ENCODE measurements around the gene SCIMP. TPM values are rescaled to one million over a fixed set of nuclear protein-coding genes. Genes with fewer than 3 reads are reported as not detected.
"Not testable (repeated sequence)": the region's sequence is repeated elsewhere in the genome, so short reads cannot be mapped to it uniquely, and the experiment has no call there.

Gene SCIMP
- total RNA-seq, 4 donors from 2014 or later: 4.1 to 10.4 (median 5.3) TPM

DNA sequence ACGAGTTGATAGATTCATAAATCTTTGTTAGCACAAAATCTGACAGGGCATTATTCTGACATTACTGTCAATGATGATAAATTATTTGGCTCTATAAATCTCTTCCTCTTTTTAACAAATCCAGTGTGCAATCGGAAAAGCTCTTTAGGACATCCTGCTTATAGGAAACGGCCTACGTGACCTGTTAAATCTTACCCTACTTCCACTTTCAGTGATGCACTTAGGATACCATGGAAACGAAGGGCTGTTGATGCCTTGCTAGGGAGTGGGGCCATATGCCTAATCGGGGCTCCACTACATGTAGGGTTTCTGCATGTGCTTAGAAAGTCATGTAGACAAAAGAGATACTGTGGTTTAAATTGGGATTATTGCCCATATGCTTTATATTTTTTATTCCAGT lies 70.2 kb downstream of the SCIMP start:
- TF ChIP-seq, protein P1, sequence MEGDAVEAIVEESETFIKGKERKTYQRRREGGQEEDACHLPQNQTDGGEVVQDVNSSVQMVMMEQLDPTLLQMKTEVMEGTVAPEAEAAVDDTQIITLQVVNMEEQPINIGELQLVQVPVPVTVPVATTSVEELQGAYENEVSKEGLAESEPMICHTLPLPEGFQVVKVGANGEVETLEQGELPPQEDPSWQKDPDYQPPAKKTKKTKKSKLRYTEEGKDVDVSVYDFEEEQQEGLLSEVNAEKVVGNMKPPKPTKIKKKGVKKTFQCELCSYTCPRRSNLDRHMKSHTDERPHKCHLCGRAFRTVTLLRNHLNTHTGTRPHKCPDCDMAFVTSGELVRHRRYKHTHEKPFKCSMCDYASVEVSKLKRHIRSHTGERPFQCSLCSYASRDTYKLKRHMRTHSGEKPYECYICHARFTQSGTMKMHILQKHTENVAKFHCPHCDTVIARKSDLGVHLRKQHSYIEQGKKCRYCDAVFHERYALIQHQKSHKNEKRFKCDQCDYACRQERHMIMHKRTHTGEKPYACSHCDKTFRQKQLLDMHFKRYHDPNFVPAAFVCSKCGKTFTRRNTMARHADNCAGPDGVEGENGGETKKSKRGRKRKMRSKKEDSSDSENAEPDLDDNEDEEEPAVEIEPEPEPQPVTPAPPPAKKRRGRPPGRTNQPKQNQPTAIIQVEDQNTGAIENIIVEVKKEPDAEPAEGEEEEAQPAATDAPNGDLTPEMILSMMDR (IDR thresholded peaks at IDR 0.05): no peak
- ATAC-seq (ENCODE audit: low FRiP score) (no peak), DNase-seq (ENCODE audit: low spot score) (no peak)

DNA sequence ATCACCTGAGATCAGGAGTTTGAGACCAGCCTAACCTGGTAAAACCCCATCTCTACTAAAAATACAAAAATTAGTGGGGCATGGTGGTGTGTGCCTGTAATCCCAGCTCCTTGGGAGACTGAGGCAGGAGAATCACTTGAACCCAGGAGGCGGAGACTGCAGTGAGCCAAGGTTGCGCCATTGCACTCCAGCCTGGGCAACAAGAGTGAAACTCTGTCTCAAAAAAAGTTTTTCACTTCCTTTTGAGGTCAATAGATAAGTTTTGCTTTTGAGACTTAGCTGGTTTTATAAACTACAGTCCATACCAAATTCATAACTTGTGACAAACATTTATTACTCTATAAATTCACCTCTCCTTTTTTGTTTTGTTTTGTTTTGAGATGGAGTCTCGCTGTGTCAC lies 72.9 kb downstream of the SCIMP start:
- not testable (repeated sequence) for ATAC-seq (ENCODE audit: low FRiP score); DNase-seq (ENCODE audit: low spot score)

DNA sequence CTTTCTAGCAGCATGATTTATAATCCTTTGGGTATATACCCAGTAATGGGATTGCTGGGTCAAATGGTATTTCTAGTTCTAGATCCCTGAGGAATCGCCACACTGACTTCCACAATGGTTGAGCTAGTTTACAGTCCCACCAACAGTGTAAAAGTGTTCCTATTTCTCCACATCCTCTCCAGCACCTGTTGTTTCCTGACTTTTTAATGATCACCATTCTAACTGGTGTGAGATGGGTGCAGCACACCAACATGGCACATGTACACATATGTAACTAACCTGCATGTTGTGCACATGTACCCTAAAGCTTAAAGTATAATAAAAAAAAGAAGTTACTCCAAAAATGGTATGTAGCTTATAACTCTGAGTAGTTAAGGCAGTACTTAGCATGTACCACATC lies 74.0 kb downstream of the SCIMP start:
- not testable (repeated sequence) for ATAC-seq (ENCODE audit: low FRiP score); DNase-seq (ENCODE audit: low spot score)

Other genes with a start within 250 kb of the SCIMP start
- gene CAMTA2, start 247.2 kb downstream of the SCIMP start, total RNA-seq: 10 to 100 TPM; 11.4 to 27.7 (median 21.4) TPM
- gene INCA1, start 237.3 kb downstream of the SCIMP start, total RNA-seq: 1 to 10 TPM in 3 of 4 donors, not detected in 1; 1.0 to 1.4 (median 1.3) TPM
- 10 to 100 TPM; 64.5 to 92.5 (median 76.4) TPM for gene KIF1C, start 236.9 kb downstream of the SCIMP start, total RNA-seq
- gene SLC52A1, start 199.4 kb downstream of the SCIMP start, total RNA-seq: not detected
- gene ZFP3, start 156.4 kb downstream of the SCIMP start, total RNA-seq: 1 to 10 TPM; 3.1 to 6.6 (median 3.9) TPM
- 10 to 100 TPM in 1 of 4 donors, 1 to 10 TPM in 3; 3.8 to 14.3 (median 6.5) TPM for gene ZNF232, start 123.0 kb downstream of the SCIMP start, total RNA-seq
- 1 to 10 TPM in 1 of 4 donors, under 1 TPM in 2, not detected in 1; 0.06 to 3.8 (median 0.24) TPM for gene USP6, start 118.8 kb downstream of the SCIMP start, total RNA-seq
- 10 to 100 TPM in 1 of 4 donors, 1 to 10 TPM in 3; 7.0 to 21.6 (median 8.9) TPM for gene ZNF594, start 43.0 kb downstream of the SCIMP start, total RNA-seq
- gene RABEP1, start 47.4 kb upstream of the SCIMP start, total RNA-seq: 10 to 100 TPM; 46.3 to 65.9 (median 55.8) TPM
- gene NUP88, start 184.8 kb upstream of the SCIMP start, total RNA-seq: 10 to 100 TPM; 61.6 to 92.3 (median 70.6) TPM
- 10 to 100 TPM; 27.9 to 44.8 (median 30.7) TPM for gene RPAIN, start 185.3 kb upstream of the SCIMP start, total RNA-seq
- 100 to 1,000 TPM in 2 of 4 donors, 10 to 100 TPM in 2; 89.8 to 149 (median 102) TPM for gene C1QBP, start 204.3 kb upstream of the SCIMP start, total RNA-seq
- 10 to 100 TPM; 10.2 to 34.1 (median 10.7) TPM for gene DHX33, start 234.1 kb upstream of the SCIMP start, total RNA-seq

Measured in omental fat pad (tissue), 4 donors.